GM19043 (cell line): Measurements from ENCODE around the gene LIX1L.

ENCODE experiments used
- ATAC-seq: cut with Tn5 transposase; IDR thresholded peaks from one replicate; pipeline ENCODE4 v1.9.1; 2021; ENCODE audit warnings: low read depth; ENCODE audit not compliant: unreplicated experiment

LIX1L gene

DNA sequence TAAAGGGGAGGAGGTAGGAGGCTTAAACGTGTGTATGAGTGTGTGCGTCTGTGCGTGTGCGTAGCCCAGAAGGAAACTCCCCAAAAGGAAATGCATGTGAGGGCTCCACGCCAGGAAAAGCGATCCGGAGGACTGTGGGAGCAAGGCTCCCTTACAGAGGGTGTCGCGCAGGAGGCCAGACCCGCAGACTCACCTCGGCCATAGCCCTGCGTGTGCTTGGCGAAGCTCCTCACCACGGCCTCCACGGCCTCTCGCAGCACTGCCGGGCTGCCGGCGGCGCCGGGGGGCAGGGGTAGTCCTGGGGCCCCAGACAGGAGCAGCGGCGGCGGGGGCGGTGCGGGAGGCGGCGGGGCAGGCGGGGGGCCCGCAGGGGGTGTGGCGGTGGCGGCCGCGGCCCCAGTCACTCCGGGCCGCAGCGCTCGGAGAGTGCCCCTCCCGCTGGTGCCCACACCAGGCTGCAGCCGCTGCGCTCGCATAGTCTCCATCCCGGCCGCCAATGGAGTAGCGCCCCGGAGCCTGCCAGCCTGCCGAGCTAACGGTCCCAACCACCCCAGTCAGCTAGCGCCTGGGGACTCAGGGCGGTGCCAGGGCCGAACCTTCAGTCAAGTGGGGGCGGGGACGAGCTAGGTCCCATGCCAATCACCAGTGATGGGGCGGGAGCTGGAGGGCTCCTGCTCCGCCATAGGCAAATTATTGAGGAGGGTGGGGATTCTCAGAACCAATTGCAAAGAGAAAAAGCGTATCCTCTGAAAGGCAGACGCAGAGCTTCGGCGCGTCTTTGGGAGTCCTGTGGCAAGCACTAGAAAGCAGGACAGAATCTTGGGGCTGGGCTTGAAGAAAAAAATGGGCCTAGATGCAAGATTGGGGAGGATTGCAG lies at the start of gene LIX1L:
TSS of gene LIX1L (minus strand) at position 575 of the 877 bp plus-strand sequence. CDS start at position 485, 90 bp downstream.
- ATAC-seq: peak; percentile 84

DNA sequence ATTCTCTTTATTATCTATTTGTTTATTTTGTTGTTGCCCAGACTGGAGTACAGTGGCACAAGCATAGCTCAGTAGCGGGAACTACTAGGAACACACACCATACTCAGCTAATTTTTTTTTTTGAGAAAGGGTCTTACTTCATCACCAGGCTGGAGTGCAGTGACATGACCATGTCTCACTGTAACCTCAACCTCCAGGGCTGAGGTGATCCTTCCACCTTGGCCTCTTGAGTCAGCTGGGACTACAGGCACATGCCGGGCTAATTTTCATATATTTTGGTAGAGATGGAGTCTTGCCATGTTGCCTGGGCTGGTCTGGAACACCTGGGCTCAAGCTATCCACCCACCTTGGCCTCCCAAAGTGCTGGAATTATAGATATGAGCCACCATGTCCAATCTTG lies 43.9 kb upstream of the LIX1L start:
- no peak for ATAC-seq

DNA sequence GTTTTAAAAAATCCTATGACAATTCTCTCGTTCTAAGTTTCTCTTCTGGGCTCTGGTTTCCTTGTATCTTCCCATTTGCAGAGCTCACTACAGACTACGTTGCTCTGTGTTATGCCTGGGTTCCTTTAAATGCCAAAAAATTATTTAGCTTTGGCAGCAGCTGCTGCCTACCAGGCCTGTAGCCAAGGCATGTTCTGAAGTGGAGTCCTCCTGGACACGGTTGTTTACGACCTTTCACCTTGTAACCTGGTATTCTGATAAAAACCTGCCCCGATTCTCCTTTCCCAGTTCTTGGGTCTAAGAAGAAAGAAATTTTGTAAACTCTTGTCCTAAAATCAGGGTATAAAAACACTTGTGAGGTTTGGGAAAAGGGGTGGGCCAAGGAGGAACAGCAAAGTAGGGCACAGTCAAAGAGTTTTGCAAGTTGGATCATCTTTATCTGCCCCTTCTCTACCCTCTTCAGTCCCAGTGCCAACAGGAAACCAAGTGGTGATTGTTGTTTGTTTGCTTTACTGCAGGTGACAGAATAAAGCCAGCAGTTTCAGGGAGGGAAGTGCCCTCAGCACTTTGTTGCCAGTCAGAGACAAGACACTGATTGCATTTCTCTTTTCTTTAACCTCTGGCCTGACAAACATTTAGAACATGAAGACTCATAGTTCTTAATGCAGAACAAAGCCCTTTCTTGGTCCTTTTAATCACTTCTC lies 41.7 kb upstream of the LIX1L start:
- no peak for ATAC-seq

DNA sequence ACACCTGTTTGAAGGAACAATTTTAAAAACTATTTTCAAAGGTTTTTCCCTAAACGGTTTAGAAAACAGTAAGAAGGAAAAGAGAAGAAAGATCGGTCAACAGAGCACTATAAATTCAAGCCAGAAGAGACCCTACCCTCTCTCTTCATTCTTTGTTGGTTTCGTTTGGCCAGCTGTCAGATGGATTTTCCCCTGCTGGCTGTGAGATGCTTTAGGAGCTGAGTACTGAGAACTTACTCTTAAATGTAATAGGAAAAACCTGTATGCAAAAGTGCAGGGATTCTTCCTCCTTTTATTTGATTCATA lies 39.9 kb upstream of the LIX1L start:
- no peak for ATAC-seq

DNA sequence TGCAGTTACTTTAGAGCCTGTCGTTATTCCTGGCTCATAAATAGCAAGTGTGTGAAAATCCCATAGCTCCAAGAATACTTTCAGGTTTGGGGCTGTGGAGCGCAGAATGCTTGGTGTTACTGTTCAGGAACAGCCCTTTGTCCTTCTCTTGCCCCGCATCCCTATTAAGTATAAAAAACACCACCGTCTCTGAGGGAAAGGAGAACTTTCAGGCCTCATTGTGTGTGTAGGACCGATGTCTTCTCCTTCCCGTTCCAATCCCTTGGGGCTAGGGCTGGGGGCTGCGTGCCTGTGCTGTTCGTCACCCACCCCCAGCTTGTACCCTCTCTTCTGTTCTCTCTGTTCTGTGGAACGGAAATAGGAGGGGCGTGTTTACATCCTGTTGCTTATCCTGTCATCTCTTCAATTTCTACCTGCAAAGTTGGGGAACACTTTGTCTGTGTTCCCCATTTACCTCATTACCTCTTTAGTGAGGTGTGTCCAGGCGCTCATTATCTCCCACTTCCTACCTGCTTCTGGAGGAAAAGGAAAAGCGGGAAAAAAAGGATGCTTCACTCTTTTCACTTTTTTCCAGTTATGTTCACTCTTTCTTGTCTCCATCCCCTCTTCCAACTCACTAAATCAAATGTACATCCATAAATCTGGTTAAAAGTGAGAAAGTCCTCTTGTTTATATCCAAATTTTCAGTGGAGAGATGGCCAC lies 39.4 kb upstream of the LIX1L start:
- ATAC-seq: peak; percentile 60

DNA sequence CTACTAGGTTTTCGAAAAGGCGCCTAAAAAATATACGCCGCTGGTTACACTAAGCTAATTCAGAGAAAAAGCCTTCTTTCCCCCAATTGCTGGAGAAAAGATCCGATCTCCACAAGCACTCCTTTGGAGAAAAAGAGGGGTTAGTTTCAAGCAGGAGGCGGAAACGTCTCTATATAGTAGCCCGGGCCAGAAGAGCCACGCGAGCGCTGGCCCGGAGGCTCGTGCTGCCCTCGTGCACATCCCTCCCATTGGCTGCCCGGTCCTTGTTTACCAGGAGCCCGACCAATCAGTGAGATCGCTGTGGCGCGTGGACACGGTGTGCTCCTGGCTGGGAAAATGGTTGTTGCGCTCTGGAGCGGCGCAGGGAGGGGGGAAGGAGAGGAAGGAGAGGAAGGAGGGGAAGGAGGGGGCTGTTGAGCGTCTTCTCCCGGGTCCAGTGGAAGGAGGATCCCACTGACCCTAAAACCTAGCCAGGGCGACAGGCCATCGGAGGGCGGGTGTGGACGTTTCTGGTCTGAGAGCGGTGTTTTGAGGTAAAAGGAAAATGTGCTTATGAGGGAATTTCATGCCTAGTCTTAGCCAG lies 38.7 kb upstream of the LIX1L start, which contains the start of gene TXNIP:
TSS of gene TXNIP (minus strand) at position 147 of the 583 bp plus-strand sequence. CDS start 313 bp downstream, outside the sequence.
- ATAC-seq: peak; percentile 78

DNA sequence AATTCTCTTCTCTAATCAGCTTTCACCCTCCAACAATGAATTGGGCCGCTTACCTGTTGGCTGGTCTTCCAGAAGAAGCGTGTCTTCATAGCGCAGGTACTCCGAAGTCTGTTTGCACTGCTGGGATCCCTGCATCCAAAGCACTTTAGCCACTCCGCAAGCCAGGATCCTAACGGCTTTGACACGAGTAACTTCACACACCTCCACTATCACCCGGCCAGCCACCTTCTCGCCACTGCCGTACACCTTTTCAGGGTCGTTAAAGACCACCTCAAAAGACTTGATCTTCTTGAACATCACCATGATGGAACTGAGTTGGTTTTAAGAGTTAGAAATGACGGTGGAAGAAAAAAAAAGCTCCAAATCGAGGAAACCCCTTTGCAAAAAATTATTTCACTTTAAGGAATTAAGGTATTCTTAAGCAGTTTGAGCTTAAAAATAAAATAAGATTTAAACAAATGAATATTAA lies 38.2 kb upstream of the LIX1L start:
- ATAC-seq: no peak

DNA sequence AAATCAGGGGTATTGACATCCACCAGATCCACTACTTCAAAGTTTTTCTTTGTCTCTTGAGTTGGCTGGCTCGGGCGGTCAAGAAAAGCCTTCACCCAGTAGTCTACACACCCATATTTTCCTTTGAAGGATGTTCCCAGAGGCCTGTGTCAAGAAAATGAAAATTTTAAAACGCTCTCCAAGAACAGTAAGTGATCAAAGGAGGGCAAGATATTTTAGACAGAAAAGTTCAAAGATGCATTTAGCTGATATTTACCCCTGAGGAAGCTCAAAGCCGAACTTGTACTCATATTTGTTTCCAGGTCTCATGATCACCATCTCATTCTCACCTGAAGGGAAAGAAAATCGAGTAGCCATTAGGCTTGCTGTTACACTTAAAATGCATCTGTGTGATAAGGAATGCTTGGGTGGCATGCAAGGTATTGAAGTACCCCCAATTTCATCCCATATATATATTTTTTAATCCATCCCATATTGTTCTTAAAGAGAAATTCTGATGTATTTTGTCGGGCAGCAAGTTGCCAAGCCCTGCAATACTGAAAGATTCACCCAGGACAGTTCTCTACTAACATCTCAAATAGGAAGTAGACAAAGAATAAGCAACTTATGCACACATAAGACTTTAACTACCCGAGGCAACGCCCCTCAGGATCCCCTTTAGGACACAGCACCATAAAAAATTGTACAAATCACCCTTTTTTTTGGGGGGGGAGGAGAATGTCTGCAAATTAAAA lies 37.5 kb upstream of the LIX1L start:
- no peak for ATAC-seq

DNA sequence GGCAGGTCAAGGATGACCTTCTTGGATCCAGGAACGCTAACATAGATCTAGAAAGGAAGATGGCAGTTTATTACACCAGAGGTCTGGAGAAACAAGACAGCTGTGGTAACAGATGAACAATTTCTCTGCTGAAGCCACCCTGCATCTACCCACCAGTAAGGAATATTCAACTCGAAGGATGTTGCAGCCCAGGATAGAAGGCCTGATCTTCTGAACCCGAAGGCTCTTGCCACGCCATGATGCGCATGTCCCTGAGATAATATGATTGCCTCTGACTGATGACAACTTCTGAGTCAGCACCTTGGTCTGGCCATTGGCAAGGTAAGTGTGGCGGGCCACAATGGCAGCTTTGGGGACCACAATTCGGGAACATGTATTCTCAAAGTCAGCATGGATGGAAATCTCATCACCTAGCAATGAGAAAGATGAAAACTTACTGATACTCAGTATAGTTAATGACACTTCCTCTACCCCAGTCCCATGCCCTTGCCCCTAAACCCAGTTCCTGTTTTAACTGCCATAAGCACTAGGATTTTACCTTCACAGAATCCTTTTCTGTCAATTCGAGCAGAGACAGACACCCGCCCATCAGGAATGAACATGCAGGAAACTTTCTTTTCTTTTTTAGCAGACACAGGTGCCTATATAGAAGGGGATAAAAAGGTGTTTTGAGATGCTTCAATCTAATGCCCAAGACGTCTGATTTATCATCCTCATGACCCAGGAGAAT lies 36.7 kb upstream of the LIX1L start:
- ATAC-seq: no peak

DNA sequence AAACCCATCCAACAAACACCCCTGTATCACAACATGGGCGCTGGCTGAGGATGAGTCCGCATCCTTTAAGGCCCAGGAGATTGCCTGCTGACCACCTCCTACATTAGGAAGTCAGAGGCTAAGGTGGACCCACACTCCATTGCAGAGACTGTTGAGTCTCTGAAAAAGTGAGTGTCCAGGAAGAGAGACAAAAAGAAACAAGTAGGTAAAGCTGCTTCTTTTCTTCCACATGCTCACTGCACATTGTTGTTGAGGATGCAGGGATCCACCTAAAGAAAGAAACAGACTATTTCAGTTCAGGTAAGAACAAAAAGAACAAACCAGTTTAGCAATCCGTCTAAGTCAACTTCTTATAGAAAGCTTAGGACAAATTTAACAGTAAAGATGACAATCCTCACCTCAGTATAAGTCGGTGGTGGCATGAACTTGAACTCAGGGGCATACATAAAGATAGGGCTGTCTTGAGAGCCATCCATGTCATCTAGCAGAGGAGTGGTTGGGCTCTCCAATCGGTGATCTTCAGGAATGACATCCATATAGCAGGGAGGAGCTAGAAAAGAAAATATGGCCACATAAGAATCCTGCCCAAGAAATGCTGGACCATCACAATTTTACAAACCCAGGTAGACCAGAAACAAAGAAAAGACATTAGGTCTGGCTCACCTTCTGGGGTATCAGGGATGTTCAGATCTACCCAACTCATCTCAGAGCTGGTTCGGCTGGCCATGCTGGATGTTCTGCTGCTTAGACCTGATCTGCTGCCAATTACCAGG lies 36.0 kb upstream of the LIX1L start:
- no peak for ATAC-seq

DNA sequence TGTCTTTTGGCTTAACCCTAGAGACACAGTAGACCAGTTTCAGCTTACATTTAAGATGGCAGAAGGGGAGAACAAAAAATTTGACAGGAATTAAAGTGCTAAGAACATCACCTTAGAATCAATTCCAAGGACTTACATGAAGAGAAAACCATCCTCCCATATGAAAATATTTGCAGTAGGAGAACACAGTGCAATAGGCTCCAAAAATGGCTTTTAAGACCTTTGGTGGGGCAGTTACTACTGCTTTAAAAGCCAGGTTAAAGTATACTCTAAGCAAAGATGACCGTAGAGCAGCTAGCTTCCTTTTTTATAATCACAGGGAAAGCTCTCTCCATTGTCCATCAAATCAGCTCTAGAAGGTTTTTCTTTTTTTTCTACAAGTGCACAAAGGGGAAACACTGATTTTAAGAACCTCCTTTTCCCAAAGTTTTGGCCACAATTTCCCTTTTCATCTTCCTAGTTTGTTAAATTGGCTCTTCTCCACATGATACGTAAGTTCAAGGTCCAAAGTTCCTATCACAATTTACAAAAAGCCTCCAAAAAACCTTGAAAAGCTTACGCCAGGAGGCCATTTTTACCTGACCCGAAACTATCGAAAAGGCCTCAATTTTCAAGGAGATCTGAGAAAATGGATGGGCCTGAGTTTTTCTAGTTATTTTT lies 35.3 kb upstream of the LIX1L start:
- ATAC-seq: no peak

DNA sequence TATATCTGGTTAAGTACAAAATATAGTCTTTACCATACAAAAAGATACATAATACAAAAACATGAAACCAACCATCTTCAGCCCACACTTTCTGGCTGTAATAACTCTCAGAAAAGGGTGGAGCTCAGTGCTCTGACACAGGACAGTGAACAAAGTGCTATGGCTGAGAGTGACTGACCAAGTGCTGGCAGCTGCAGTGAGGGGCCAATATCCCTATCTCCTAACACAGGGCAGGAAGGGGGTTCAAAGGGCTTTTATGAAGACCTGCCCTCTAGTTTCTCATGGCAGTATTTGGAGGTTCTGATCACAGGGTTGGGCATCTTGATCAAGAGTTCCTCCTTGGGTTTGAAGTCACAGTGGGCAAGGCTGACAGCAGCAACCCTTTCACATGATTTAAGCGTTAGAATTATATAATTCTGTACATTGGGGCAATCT lies 34.7 kb upstream of the LIX1L start:
- ATAC-seq: no peak

DNA sequence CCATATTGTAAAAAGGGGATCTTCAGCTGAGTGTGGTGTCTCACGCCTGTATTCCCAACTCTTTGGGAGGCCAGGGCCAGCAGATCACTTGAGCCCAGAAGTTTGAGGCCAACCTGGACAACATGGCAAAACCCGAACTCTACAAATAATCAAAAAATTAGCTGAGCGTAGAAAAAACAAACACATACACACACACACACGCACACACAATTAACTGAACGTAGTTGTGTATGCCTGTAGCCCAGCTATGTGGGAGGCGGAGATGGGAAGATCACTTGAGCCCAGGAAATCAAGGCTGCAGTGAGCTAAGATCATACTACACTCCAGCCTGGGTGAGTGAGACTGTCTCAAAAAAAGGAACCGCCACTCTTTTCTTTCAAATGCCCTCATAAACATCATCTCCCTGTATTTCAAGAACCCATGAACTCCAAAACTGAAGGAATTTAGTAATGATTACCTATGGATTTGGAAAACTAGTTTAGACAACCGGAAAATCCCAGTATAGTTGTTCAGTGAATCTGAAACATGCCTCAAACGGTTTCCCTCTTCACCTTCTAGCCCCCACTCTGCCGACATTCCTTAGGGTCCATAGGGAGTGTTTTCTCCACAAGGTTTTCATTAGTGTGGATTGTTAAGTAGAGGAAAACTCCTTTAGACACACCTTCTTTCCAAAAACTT lies 34.1 kb upstream of the LIX1L start:
- no peak for ATAC-seq

DNA sequence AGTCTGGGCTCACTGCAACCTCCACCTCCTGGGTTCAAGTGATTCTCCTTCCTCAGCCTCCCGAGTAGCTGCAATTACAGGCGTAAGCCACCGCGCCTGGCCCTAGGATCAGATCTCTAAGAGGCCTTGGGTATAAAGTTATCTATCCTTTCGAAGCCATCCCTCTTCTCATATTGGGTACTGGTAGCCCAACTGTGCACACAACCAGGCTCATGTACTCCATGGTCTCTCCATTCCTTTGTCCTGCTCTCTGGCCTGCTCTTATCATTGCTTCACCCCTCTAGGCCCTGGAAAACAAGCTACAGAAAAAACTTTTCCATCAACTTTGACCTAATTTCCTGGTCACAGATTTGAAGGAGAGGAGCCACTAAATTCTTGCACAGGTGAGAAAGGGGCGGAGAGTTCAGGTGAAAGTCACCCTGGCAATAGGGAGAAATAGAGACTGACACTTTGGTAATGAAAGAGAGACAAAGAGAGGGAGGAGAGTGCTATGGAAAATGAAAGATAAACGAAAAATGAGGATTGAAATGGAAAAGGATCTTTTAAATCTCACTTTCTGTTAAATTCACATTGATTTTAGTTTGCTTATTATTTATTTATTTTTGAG lies 32.5 kb upstream of the LIX1L start:
- no peak for ATAC-seq

DNA sequence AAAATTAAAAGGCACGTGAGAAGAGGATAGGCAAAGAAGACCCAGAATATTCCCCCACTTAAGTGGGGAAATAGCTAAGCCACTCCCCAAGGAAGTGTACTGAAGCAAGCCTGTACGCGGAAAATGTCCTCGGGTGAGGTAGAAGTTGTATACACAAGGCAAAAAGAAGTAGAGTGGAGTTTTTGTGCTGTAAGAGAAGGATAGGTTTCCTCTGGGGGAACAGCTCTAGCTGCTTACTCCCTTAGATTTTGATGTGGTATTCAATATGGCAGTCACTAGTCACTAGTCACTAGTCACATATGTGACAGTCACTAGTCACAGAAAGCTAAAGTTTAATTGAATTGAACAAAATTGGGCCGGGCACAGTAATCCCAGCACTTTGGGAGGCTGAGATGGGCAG lies 31.0 kb upstream of the LIX1L start:
- no peak for ATAC-seq

DNA sequence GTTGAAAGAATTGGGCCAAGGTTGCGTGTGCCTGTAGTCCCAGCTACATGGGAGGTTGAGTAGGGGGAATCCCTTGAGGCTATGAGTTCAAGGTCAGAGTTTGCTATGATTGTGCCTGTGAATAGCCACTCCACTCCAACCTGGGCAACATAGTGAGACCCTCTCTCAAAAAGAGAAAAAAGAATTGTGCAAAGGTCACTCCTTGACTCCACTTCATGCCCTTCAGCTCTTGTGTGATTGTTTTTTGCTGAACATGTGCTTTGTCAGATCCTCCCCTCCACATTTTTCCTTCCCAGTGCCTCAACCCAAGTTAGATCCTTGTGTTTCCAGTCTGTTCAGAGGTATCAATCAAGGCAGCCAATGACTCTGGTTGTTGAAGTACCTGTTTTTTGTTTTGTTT lies 30.1 kb upstream of the LIX1L start:
- ATAC-seq: no peak

DNA sequence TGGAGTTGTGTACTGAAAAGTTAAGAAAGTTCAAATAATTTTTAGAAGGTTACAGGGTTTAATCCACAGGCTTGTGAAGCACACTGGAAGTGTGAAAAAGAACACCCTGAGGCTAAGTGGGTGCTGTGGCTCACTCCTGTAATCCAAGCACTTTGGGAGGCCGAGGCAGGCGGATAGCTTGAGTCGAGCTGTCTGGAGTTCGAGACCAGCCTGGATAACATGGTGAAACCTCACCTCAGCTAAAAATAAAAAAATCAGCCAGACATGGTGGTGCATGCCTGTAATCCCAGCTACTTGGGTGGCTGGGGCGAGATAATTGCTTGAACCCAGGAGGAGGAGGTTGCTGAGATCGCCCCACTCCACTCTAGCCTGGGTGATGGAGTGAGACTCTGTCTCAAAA lies 28.7 kb upstream of the LIX1L start:
- no peak for ATAC-seq
